SK-N-SH (cell line): ENCODE data around the gene GSTM1. TPM values are rescaled to one million over a fixed set of nuclear protein-coding genes. Genes with fewer than 3 reads are reported as not detected.

Experiments
- CTCF ChIA-PET: fragments of 300-600, 350-600 bp; formaldehyde crosslinking; extraction: SDS; loops from one replicate; lab custom pipeline; 2021; lab: Yijun Ruan, JAX
- POLR2A ChIA-PET: fragments of 350-600 bp; sonication (Branson Sonifier 250); formaldehyde crosslinking; extraction: SDS; loops from one replicate; lab custom pipeline; 2020; ENCODE audit warnings: antibody characterized with exemption, inconsistent platforms; lab: Yijun Ruan, JAX
- DNase-seq: peaks from one replicate; pipeline ENCODE4 v3.0.0; 2012
- H2AFZ ChIP-seq: fragments of 200-600 bp; sonication (generic); 2 replicates; pipeline ENCODE4 v1.8.1; 2016; ENCODE audit warnings: antibody characterized with exemption, mild to moderate bottlenecking, low read depth
- H3F3A ChIP-seq: fragments of 200-600 bp; sonication (generic); replicated peaks from 2 replicates; pipeline ENCODE3; 2016; ENCODE audit warnings: antibody characterized with exemption, mild to moderate bottlenecking; ENCODE audit not compliant: insufficient read depth
- H3K27ac ChIP-seq, 2 experiments: fragments of 200-500 bp in 1 of 2; fragments of 200-600 bp in 1 of 2; sonication (Bioruptor generic) in 1 of 2; sonication (generic), shearing (Covaris generic) in 1 of 2; 2 replicates each; pipeline versions ENCODE4 v1.5.1 to v1.6.1; 2014 to 2016; ENCODE audit warnings: low read depth in 2 of 2, inconsistent platforms in 1 of 2, low read length in 1 of 2, mild to moderate bottlenecking in 1 of 2, mixed read lengths in 1 of 2
- H3K27me3 ChIP-seq: fragments of 200-600 bp; sonication (generic), shearing (Covaris generic); 2 replicates; pipeline ENCODE4 v1.6.1; 2016; ENCODE audit warnings: mixed run types; ENCODE audit not compliant: insufficient read depth
- H3K36me3 ChIP-seq, 2 experiments: fragments of 200-500 bp in 1 of 2; fragments of 200-600 bp in 1 of 2; sonication (Bioruptor generic) in 1 of 2; sonication (generic) in 1 of 2; replicated peaks in 1 of 2; 2 replicates each; pipeline versions ENCODE3 to v1.5.1; 2014 to 2016; ENCODE audit warnings: low read length in 1 of 2, mild to moderate bottlenecking in 1 of 2; ENCODE audit not compliant: insufficient read depth in 2 of 2, control insufficient read depth in 1 of 2
- H3K4me1 ChIP-seq, 2 experiments: fragments of 200-500 bp in 1 of 2; fragments of 200-600 bp in 1 of 2; sonication (Bioruptor generic) in 1 of 2; sonication (generic), shearing (Covaris generic) in 1 of 2; 2 replicates each; pipeline versions ENCODE4 v1.5.1 to v1.6.1; 2014 to 2016; ENCODE audit warnings: low read depth in 1 of 2, low read length in 1 of 2, mixed run types in 1 of 2; ENCODE audit not compliant: insufficient read depth in 2 of 2, control insufficient read depth in 1 of 2
- H3K4me2 ChIP-seq: fragments of 200-600 bp; sonication (generic), shearing (Covaris generic); 2 replicates; pipeline ENCODE4 v1.6.1; 2017; ENCODE audit warnings: mixed run types
- H3K4me3 ChIP-seq, 2 experiments: fragments of 200-500 bp in 1 of 2; fragments of 200-600 bp in 1 of 2; sonication (Bioruptor generic) in 1 of 2; sonication (generic), shearing (Covaris generic) in 1 of 2; 2 replicates each; pipeline versions ENCODE4 v1.5.1 to v1.8.1; 2014 to 2016; ENCODE audit warnings: low read depth in 2 of 2, inconsistent platforms in 1 of 2, low read length in 1 of 2, mild to moderate bottlenecking in 1 of 2, mixed read lengths in 1 of 2, moderate library complexity in 1 of 2
- H3K79me2 ChIP-seq: fragments of 200-600 bp; sonication (generic); 2 replicates; pipeline ENCODE4 v1.8.1; 2017; ENCODE audit warnings: mild to moderate bottlenecking; ENCODE audit not compliant: insufficient read depth
- H3K9ac ChIP-seq: fragments of 200-600 bp; sonication (generic); 2 replicates; pipeline ENCODE4 v1.6.1; 2017; ENCODE audit warnings: mixed run types
- H3K9me2 ChIP-seq: fragments of 200-600 bp; sonication (generic); 2 replicates; pipeline ENCODE4 v1.6.1; 2017; ENCODE audit warnings: mixed run types
- H3K9me3 ChIP-seq: fragments of 200-600 bp; sonication (generic); 2 replicates; pipeline ENCODE4 v1.6.1; 2017; ENCODE audit warnings: mixed run types, mild to moderate bottlenecking, moderate library complexity
- H4K20me1 ChIP-seq: fragments of 200-600 bp; sonication (generic); 2 replicates; pipeline ENCODE4 v1.6.1; 2017; ENCODE audit warnings: mild to moderate bottlenecking, mixed run types; ENCODE audit not compliant: insufficient read depth
- CHD2 ChIP-seq: fragments of 150-350 bp; IDR thresholded peaks from 2 replicates; pipeline ENCODE4 v1.6.1; 2018; ENCODE audit warnings: low read length; ENCODE audit not compliant: partially characterized antibody
- ELF1 ChIP-seq: IDR thresholded peaks from 2 replicates; pipeline ENCODE4 v1.4.0; 2012
- EP300 ChIP-seq, 2 experiments: IDR thresholded peaks; 2 replicates each; pipeline versions ENCODE4 v1.4.0 to v1.6.1; 2012; ENCODE audit warnings: borderline replicate concordance in 1 of 2, low read depth in 1 of 2, low read length in 1 of 2
- EZH2phosphoT487 ChIP-seq: fragments of 200-600 bp; sonication (generic); IDR thresholded peaks from 2 replicates; pipeline ENCODE4 v1.6.1; 2017; ENCODE audit warnings: low read depth, mixed run types, mild to moderate bottlenecking, antibody characterized with exemption, moderate library complexity, borderline replicate concordance
- FOSL2 ChIP-seq: IDR thresholded peaks from 2 replicates; pipeline ENCODE4 v1.4.0; 2012; ENCODE audit warnings: low read depth, mild to moderate bottlenecking, moderate library complexity, borderline replicate concordance
- FOXJ3 ChIP-seq: sonication (generic); formaldehyde crosslinking; IDR thresholded peaks from 2 replicates; pipeline ENCODE4 v1.5.1; 2020; ENCODE audit warnings: mild to moderate bottlenecking, missing genetic modification reagents
- IRF3 ChIP-seq: fragments of 150-350 bp; IDR thresholded peaks from 2 replicates; pipeline ENCODE4 v1.6.1; 2016; ENCODE audit warnings: mild to moderate bottlenecking, low read depth, low read length
- MAX ChIP-seq: IDR thresholded peaks from 2 replicates; pipeline ENCODE4 v1.4.0; 2012; ENCODE audit warnings: low read depth
- MEF2A ChIP-seq: IDR thresholded peaks from 2 replicates; pipeline ENCODE4 v1.4.0; 2012; ENCODE audit warnings: low read depth, borderline replicate concordance
- PBX3 ChIP-seq: IDR thresholded peaks from 2 replicates; pipeline ENCODE4; 2012
- RAD21 ChIP-seq: IDR thresholded peaks from 2 replicates; pipeline ENCODE4 v1.6.1; 2012; ENCODE audit warnings: mild to moderate bottlenecking, low read length
- RCOR1 ChIP-seq: fragments of 150-350 bp; IDR thresholded peaks from 2 replicates; pipeline ENCODE4 v1.6.1; 2017; ENCODE audit warnings: antibody characterized with exemption, low read length
- SIN3A ChIP-seq: IDR thresholded peaks from 2 replicates; pipeline ENCODE4 v1.6.1; 2012; ENCODE audit warnings: low read depth, mild to moderate bottlenecking, low read length, moderate library complexity, borderline replicate concordance
- TCF12 ChIP-seq: IDR thresholded peaks from 2 replicates; pipeline ENCODE4 v1.4.0; 2012
- TEAD4 ChIP-seq: IDR thresholded peaks from 2 replicates; pipeline ENCODE4 v1.4.0; 2012; ENCODE audit warnings: mild to moderate bottlenecking, borderline replicate concordance; ENCODE audit not compliant: insufficient read depth
- USF2 ChIP-seq: fragments of 150-350 bp; IDR thresholded peaks from 2 replicates; pipeline ENCODE4 v1.6.1; 2017; ENCODE audit warnings: antibody characterized with exemption, low read length, low read depth, borderline replicate concordance
- ZBTB33 ChIP-seq: IDR thresholded peaks from 2 replicates; pipeline ENCODE4 v1.4.0; 2012; ENCODE audit warnings: low read depth, borderline replicate concordance
- WGBS: methylation state at CpG from one replicate; pipeline ENCODE4 v1.1.6; 2017; ENCODE audit warnings: low lambda C conversion rate; 5-methylcytosine and 5-hydroxymethylcytosine counted together
- polyA plus RNA-seq, 3 experiments: library from polyadenylated mRNA; depleted of rRNA; stranded (reverse); fragments of >200 nt; gene quantifications; 2 replicates each; pipeline ENCODE4 v1.2.3, GENCODE V29; 2012

Gene GSTM1
- polyA plus RNA-seq, 1 of the 3 experiments (the other 2 are of a cell fraction), result not detected

GRCh38 chr1:109658533-109659042 lies 29.0 kb upstream of the GSTM1 start:
- CTCF ChIA-PET, result interaction anchor here (0.8 to 4.0 kb wide), 8 partner anchors 9 to 326 kb away, joined by 3 to 29 read pairs (median 4); partner anchors contain the start of genes AHCYL1 and GSTM2
- Histone ChIP-seq H3K4me2 (no peak overlapping the region), H3K27me3 (no peaks in the 10 kb centered on the region), H3K9me3 (no peaks in the 10 kb centered on the region), H3K4me1 (peaks cover 3 to 12% of the 10 kb centered on the region in 2 experiments; a peak in 3 of 4 replicates), H4K20me1 (no peaks in the 10 kb centered on the region), H3K79me2 (no peaks in the 10 kb centered on the region), H3K9ac (no peak overlapping the region), H2AFZ (no peak overlapping the region)
- WGBS, result 53% methylated on average over 3 of the region's 3 CpGs
- no peak for DNase-seq
- POLR2A ChIA-PET, result no interaction called here
- TF ChIP-seq PBX3, result no peak
- TF ChIP-seq MEF2A, result no peak
- no peak for TF ChIP-seq SIN3A
- no peak for TF ChIP-seq EZH2phosphoT487
- no peak for TF ChIP-seq FOXJ3
- no peak for TF ChIP-seq EP300 (IDR thresholded peaks at IDR 0.05; ENCODE audit: borderline replicate concordance in 1 of 2, low read depth in 1 of 2, low read length in 1 of 2)
- TF ChIP-seq RCOR1, result no peak
- no peak for TF ChIP-seq IRF3
- no peak for TF ChIP-seq FOSL2
- no peak for TF ChIP-seq ELF1
- no peak for TF ChIP-seq MAX
- TF ChIP-seq TEAD4, result no peak
- no peak for TF ChIP-seq CHD2
- no peak for TF ChIP-seq RAD21
- no peak for TF ChIP-seq USF2
- TF ChIP-seq TCF12, result no peak
- no peak for TF ChIP-seq ZBTB33
- TF ChIP-seq, all 33 proteins: peak for 0
- no peaks in the 10 kb centered on the region for H3F3A ChIP-seq
- peaks cover 0 to 10% of the 10 kb centered on the region in 2 experiments for H3K36me3 ChIP-seq
- no peak overlapping the region for H3K27ac ChIP-seq
- H3K4me3 ChIP-seq, result no peak overlapping the region
- H3K9me2 ChIP-seq, result no peaks in the 10 kb centered on the region
